ENCODE data around the gene GNB2. TPM values are rescaled to one million over a fixed set of nuclear protein-coding genes. Genes with fewer than 3 reads are reported as not detected.

GNB2 gene
- total RNA-seq, 1 donor from 2014 or later: 87.1 TPM

GRCh38 chr7:100681491-100682227 is 8.1 kb downstream of the GNB2 start:
- no peak for DNase-seq

DNA sequence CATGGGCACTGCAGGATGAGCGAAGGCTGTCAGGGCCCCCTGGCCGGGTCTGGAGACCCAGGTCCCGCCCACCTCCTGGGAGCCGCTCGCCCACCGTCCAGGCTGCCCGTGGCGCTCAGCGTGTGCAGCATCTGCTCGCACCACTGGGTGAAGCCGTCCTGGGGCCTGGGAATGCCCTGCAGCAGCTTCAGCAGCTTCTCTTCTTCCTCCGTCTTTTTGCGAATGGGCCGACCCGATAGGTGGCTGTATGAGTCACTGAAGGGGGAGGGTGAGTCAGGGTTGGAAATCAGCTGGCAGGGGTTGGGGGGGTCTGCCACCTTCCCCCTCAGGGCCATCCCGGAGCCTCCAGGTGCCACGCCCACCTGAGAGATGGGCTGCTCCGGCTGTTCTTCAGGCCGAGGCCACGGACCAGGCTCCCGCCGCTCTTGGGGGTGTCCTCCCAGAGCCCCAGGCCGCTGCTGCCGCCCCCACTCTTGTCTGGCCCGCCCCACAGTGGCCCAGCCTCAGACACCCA is 8.7 kb downstream of the GNB2 start:
- no peak for DNase-seq

- no peak for DNase-seq
These were observed 9.6 kb downstream of the GNB2 start for GRCh38 chr7:100682991-100683658.

- no peak for DNase-seq
These were observed 10.4 kb downstream of the GNB2 start for GRCh38 chr7:100683659-100684533.

DNA sequence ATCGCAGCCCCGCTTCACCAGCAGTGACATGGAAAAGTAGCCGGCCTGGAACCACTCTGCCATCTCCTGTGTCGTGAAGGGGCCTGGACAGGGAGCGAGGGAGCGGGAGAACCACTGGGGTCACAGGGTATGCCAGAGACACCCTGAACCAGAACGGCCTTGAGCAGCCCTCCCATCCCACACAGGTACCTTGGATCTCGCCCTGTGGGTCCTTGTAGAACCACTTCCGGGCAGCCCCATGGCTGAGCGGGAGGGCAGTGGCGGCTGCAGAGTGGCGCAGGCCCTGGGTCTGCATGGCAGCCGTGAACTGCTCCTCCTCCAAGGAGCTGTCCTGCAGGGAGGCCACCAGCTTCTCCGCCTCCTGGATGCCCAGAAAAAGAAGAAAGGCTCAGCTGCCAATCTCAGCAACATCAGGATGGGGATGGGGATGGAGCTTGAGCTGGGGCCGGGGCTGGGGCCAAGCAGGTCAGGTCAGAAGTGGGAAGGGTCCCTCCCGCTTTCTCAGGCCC is 11.0 kb downstream of the GNB2 start:
- no peak for DNase-seq

DNA sequence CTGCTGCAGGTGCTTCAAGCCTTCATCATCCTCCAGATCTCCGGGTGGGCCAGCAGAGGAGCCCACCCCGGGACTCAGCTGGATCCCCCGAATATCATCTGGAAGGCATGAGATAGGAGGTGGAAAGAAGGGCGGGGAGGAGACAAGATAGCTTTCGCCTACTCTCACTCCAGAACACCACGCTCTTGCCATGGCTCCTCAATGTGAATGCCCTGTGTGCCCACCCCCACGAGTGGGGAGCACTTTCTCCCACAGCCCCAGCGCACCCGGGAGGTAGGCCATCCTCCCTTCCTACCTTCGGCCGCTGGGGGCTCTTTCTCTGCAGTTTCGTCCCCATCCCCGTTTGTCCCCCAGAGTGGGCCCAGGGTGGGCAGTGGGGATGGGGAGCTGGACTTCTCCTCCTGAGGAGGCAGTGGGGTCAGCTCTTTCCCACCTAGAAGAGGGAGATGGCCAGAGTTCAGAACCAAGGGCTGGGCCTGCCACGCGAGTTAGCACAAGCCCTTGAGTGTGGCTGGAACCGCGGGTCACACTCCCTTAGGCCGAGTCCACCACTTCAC is 11.6 kb downstream of the GNB2 start:
- DNase-seq: no peak

DNA sequence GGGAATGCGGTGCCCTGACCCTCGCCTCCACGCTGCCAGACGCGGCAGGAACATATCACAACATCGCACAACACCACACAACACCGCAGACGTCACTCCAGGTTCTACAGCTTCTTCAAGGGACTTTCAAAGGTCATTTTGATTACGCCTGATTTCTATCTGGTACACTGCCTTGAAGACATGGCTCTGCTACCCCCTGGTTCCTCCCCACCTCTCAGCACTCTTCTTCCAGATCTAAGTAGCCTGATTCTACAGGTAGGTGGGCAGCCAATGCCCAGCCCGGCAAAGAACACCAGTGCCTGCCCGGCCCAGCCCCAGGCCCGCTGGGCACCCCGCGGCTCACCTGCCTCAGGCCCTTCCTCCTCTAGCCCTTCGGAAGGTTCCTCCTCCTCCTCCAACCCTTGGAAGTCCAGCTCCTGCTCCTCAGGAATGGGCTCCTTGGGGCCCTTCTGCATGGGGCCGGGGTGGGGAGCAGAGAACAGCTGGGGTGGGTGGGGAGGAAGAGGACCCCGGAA is 12.1 kb downstream of the GNB2 start:
- no peak for DNase-seq

GRCh38 chr7:100686201-100686821 is 12.8 kb downstream of the GNB2 start:
- no peak for DNase-seq

DNA sequence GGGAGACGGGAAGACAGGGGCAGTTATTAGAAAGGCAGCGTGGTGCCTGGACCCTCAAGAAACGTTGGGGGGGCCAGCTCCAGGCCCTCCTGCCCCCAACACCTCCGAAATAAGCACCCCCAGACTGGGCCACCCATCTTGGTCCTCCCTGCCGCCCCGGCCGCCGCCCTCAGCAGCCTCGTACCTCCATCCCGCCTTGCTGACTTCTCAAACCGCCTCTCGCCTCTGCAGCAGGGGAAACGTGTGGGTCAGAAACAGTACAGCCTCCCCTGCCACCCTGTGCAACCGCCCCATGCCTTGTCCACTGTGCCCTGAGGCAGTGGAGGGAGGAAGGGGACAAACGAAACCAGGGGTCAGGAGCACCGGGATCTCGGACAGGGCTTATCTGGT is 13.3 kb downstream of the GNB2 start:
- DNase-seq: no peak

DNA sequence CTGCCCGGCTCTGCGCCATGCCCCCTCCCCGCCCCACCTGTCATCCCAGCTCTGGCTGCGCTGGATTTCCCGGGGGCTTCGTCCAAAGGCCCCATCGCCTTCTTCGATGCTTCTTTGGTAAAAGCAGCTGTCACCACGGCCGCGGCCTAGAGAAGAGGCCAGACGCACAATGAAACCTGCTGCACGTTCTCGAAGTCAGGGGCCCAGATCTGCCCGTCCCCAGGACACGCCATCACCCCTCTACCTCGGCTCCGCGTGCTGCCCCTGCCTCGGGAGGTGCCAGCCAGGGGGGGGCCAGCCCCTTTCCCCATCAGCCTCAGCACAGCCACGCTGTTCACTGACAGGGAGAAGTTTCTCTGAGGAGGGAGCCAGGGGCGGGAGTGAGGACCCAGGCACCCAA is 13.7 kb downstream of the GNB2 start:
- no peak for DNase-seq

GRCh38 chr7:100687751-100688300 is 14.3 kb downstream of the GNB2 start:
- DNase-seq: no peak

GRCh38 chr7:100688326-100688860 is 14.9 kb downstream of the GNB2 start:
- no peak for DNase-seq

GRCh38 chr7:100689230-100690135 is 15.9 kb downstream of the GNB2 start:
- DNase-seq: no peak

- DNase-seq: peak; percentile 90
These were observed 18.4 kb downstream of the GNB2 start for GRCh38 chr7:100691676-100692577.

- no peak for DNase-seq
These were observed 19.0 kb downstream of the GNB2 start for GRCh38 chr7:100692578-100692961.

DNA sequence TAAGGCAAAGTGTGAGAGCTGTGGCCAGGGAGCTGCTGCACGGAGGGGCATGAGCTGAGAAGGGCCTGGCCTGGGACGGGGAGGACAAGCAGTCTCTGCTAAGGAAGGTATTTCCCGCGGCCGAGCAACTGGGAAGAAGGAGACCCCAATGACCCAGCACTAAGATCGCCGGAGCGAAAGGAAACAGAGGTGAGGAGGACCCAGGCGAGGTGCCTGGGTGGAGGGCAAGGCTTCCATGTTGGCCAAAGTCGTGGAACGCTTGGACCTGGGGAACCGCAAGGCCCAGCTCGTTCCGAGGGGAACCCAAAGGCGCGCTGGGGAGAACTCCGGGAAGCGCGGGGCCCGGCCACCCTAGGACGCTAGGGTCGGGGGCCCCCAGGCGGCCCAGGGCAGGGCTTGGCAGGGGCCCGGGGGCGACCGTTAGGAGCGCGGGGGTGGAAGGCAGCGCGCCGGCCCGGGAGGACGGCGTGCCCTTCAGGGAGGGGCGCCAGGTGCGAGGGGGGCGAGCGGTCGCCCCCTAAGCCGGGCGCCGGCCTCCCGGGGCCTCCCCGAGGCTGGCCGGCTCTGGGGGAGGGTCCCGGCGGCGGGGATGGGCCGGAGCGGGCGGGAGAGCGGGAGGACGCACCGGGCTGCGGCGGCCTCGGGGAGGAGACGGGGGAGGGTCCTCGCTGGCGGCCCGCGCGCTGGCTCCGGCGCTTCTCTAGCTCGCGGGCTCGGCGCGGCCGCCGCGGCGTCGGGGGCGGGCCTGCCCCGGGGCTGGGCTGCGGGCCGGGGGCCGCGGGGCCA is 20.0 kb downstream of the GNB2 start:
- DNase-seq: peak; percentile 44

GRCh38 chr7:100694098-100694745 is 20.7 kb downstream of the GNB2 start, which contains the start of gene GIGYF1:
Gene GIGYF1 (minus strand): TSS chr7:100694250. CDS start chr7:100688238, 6,012 bp downstream.
- peak; percentile 81 for DNase-seq
